ENCODE results near the gene ALDH1L1. TPM values are rescaled to one million over a fixed set of nuclear protein-coding genes. Genes with fewer than 3 reads are reported as not detected.

The ALDH1L1 gene
- total and polyA plus RNA-seq, 5 donors, result 7.5 to 16.3 (median 11.0) TPM

DNA sequence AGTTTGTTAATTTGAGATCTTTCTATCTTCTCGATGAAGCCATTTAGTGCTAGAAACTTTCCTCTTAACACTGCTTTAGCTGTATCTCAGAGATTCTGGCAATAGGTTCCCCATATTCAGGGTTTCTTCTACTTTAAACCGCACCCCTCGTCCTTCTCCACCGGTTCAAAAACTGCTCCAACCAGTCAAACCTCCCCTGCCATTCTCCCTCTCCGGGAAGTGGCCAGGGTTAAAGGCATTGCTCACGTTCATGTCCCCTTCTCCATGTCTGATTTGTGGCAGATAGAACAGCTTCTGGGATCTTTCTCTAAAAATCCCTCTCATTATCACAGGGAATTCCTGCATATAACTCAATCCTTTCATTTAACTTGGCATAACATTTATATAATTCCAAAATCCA is 14.4 kb downstream of the ALDH1L1 start:
- H3K4me1 ChIP-seq (ENCODE audit: control insufficient read depth, insufficient read depth, low read length), result no peaks in the 10 kb centered on the region
- DNase-seq (no peak), ATAC-seq (no peak)
- peaks cover 2% of the 10 kb centered on the region for H3K27me3 ChIP-seq (ENCODE audit: control insufficient read depth, insufficient read depth)
- WGBS, result 73% methylated on average over 6 of the region's 6 CpGs
- H3K27ac ChIP-seq (ENCODE audit: low read length), result no peak overlapping the region
- no peaks in the 10 kb centered on the region for H3K9me3 ChIP-seq (ENCODE audit: control insufficient read depth, low read length)
- intact Hi-C loops (cut with DNase I), result no loop called here
- no peak overlapping the region for H3K4me3 ChIP-seq (ENCODE audit: low read length)

- intact Hi-C loops (cut with DNase I), result no loop called here
- ATAC-seq (no peak), DNase-seq (no peak)
- Histone ChIP-seq H3K27ac (ENCODE audit: low read length) (no peak overlapping the region), H3K9me3 (ENCODE audit: control insufficient read depth, low read length) (no peaks in the 10 kb centered on the region), H3K4me1 (ENCODE audit: control insufficient read depth, insufficient read depth, low read length) (peaks cover 2% of the 10 kb centered on the region), H3K27me3 (ENCODE audit: control insufficient read depth, insufficient read depth) (no peaks in the 10 kb centered on the region), H3K4me3 (ENCODE audit: low read length) (no peak overlapping the region)
- 91% methylated on average over 5 of the region's 5 CpGs for WGBS
Observed at GRCh38 chr3:126161309-126161708, 19.1 kb downstream of the ALDH1L1 start.

GRCh38 chr3:126160243-126161210 is 19.9 kb downstream of the ALDH1L1 start:
- no peaks in the 10 kb centered on the region for H3K9me3 ChIP-seq (ENCODE audit: control insufficient read depth, low read length)
- intact Hi-C loops (cut with DNase I), result no loop called here
- ATAC-seq, result no peak
- H3K4me1 ChIP-seq (ENCODE audit: control insufficient read depth, insufficient read depth, low read length), result peaks cover 2% of the 10 kb centered on the region
- WGBS, result 88% methylated on average over 10 of the region's 10 CpGs
- H3K27me3 ChIP-seq (ENCODE audit: control insufficient read depth, insufficient read depth), result no peaks in the 10 kb centered on the region
- H3K4me3 ChIP-seq (ENCODE audit: low read length), result no peak overlapping the region
- H3K27ac ChIP-seq (ENCODE audit: low read length), result no peak overlapping the region
- DNase-seq, result no peak

GRCh38 chr3:126159476-126159875 is 20.9 kb downstream of the ALDH1L1 start:
- Histone ChIP-seq H3K4me3 (ENCODE audit: low read length) (no peak overlapping the region), H3K27me3 (ENCODE audit: control insufficient read depth, insufficient read depth) (no peaks in the 10 kb centered on the region), H3K4me1 (ENCODE audit: control insufficient read depth, insufficient read depth, low read length) (peaks cover 2% of the 10 kb centered on the region), H3K9me3 (ENCODE audit: control insufficient read depth, low read length) (no peaks in the 10 kb centered on the region), H3K27ac (ENCODE audit: low read length) (no peak overlapping the region)
- no peak for ATAC-seq
- intact Hi-C loops (cut with DNase I), result no loop called here
- DNase-seq, result no peak
- WGBS, result 57% methylated on average over 1 of the region's 1 CpG

GRCh38 chr3:126158912-126159454 is 21.4 kb downstream of the ALDH1L1 start:
- Histone ChIP-seq H3K4me3 (ENCODE audit: low read length) (no peak overlapping the region), H3K9me3 (ENCODE audit: control insufficient read depth, low read length) (no peaks in the 10 kb centered on the region), H3K27me3 (ENCODE audit: control insufficient read depth, insufficient read depth) (no peaks in the 10 kb centered on the region), H3K27ac (ENCODE audit: low read length) (no peak overlapping the region), H3K4me1 (ENCODE audit: control insufficient read depth, insufficient read depth, low read length) (peaks cover 2% of the 10 kb centered on the region)
- 58% methylated on average over 7 of the region's 7 CpGs for WGBS
- ATAC-seq (no peak), DNase-seq (no peak)
- intact Hi-C loops (cut with DNase I), result no loop called here

DNA sequence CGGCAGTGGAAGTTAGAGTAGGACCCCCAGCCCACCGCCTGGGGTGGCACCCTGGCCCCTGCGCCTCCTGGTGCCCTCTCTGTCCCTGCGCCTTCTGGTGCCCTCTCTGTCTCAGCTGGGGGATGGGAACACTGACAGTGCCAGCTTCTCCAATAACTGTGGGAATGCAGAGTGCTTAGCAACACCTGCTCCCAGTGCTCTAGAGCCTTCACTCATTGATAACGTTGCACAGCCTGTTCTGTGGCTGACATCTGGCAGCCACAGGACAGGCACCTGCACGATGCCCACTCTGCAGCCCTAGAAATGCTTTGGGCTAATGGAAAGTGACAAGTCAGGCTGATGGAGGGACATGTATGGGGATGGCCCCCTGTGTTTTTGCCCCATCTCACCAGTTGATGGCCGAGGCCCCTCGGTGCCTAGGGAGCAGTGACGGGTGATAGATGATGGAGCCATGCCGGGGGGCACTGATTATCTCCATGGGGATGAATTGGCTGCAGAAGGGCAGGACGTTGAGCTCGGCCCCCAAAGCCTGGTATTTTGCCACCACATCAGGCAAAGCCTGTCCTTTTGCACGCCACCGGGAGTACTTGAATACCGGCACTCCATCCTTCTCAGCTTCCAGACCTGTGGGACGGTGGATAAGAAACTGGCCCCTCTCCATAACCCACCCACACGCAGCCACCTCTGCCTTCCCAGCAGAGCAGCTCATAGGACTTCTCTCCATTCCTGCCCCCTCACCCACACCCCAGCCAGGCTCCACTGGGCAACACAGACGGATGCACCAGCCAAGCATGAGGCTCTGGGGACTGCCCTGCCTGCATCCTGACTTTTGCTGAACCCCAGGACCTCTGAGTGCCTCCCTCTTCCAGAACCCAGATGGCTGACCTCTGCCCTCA is 22.1 kb downstream of the ALDH1L1 start:
- ATAC-seq (no peak), DNase-seq (no peak)
- no peaks in the 10 kb centered on the region for H3K27me3 ChIP-seq (ENCODE audit: control insufficient read depth, insufficient read depth)
- peaks cover 2% of the 10 kb centered on the region for H3K4me1 ChIP-seq (ENCODE audit: control insufficient read depth, insufficient read depth, low read length)
- no peaks in the 10 kb centered on the region for H3K9me3 ChIP-seq (ENCODE audit: control insufficient read depth, low read length)
- no peak overlapping the region for H3K4me3 ChIP-seq (ENCODE audit: low read length)
- 76% methylated on average over 18 of the region's 18 CpGs for WGBS
- intact Hi-C loops (cut with DNase I), result no loop called here
- H3K27ac ChIP-seq (ENCODE audit: low read length), result no peak overlapping the region

DNA sequence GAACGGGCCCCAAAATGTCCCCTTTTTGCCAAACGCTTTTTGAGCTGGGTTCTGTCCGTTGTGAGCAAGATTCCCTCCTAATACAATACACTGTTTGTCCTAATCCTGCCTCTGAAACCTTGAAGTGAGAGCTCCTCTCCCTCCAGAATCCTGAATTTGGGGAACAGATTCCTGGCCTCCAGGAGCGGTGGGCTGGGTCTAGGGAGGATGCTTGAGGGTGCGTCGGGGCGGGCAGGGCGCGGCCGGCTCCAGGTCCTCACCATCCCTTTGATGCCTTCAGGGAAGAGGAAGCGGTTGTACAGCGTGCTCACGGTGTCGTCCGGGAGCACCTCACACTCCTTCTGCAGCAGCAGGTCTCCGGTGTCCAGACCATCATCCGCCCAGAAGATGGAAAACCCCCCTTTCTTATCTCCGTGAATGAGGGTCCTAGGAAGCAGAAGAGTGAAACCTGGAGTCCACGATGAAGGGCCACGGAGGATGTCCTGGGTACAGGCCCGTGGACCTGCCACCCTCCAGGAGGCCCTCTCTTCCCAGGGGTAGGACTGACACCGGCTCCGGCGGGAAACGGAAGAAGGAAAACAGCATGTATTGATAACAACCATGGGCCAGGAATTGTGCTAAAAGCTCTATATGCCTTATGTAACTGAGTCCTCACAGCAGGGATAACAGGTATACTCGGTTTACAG is 23.2 kb downstream of the ALDH1L1 start:
- no peak for ATAC-seq
- DNase-seq, result no peak
- H3K4me1 ChIP-seq (ENCODE audit: control insufficient read depth, insufficient read depth, low read length), result peaks cover 2% of the 10 kb centered on the region
- WGBS, result 93% methylated on average over 26 of the region's 26 CpGs
- no peaks in the 10 kb centered on the region for H3K27me3 ChIP-seq (ENCODE audit: control insufficient read depth, insufficient read depth)
- no peaks in the 10 kb centered on the region for H3K9me3 ChIP-seq (ENCODE audit: control insufficient read depth, low read length)
- intact Hi-C loops (cut with DNase I), result no loop called here
- no peak overlapping the region for H3K27ac ChIP-seq (ENCODE audit: low read length)
- no peak overlapping the region for H3K4me3 ChIP-seq (ENCODE audit: low read length)

DNA sequence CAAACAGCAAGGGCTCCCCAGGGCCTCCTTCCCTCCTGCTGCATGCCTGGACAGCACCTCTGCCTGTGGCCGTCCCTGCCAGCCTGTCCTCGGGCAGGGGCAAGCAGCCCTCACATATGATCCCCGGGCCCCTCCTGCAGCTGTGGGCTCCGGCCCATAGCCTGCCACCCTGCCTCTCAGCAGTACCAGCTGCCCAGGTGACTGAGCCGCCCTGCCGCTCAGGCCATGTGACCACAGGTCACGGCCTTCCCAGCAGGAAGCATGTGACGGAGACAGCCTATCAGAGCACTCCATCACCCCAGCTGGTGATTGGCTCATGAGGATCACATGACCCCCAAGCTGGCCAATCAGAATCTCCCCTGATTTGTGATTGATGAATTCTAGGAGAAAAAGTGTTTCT is 23.9 kb downstream of the ALDH1L1 start:
- no peak for DNase-seq
- WGBS, result 80% methylated on average over 8 of the region's 8 CpGs
- ATAC-seq, result no peak
- no peaks in the 10 kb centered on the region for H3K9me3 ChIP-seq (ENCODE audit: control insufficient read depth, low read length)
- no peak overlapping the region for H3K27ac ChIP-seq (ENCODE audit: low read length)
- intact Hi-C loops (cut with DNase I), result no loop called here
- peaks cover 2% of the 10 kb centered on the region for H3K4me1 ChIP-seq (ENCODE audit: control insufficient read depth, insufficient read depth, low read length)
- H3K27me3 ChIP-seq (ENCODE audit: control insufficient read depth, insufficient read depth), result no peaks in the 10 kb centered on the region
- no peak overlapping the region for H3K4me3 ChIP-seq (ENCODE audit: low read length)

GRCh38 chr3:126155819-126156218 is 24.6 kb downstream of the ALDH1L1 start:
- Histone ChIP-seq H3K4me3 (ENCODE audit: low read length) (no peak overlapping the region), H3K9me3 (ENCODE audit: control insufficient read depth, low read length) (no peaks in the 10 kb centered on the region), H3K4me1 (ENCODE audit: control insufficient read depth, insufficient read depth, low read length) (peaks cover 2% of the 10 kb centered on the region), H3K27ac (ENCODE audit: low read length) (no peak overlapping the region), H3K27me3 (ENCODE audit: control insufficient read depth, insufficient read depth) (no peaks in the 10 kb centered on the region)
- ATAC-seq, result no peak
- DNase-seq, result no peak
- 51% methylated on average over 6 of the region's 6 CpGs for WGBS
- intact Hi-C loops (cut with DNase I), result no loop called here

DNA sequence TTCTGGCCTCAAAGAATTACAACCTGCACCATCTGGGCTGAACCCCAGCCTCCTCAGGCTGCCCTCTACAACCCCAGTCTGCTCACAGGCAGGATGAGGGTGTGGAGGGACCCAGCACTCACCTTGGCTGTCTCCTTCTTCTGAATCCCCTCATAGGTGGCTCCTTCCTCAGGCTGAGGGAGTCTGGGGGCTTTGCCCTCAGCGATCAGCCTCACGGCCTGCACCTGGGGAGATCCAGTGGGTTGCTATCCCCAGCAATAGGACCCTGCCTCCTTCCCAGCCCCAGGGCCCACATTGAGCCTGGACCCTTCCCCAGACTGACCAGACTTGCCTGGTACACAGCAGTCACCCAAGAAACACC is 25.1 kb downstream of the ALDH1L1 start:
- H3K4me1 ChIP-seq (ENCODE audit: control insufficient read depth, insufficient read depth, low read length), result peaks cover 2% of the 10 kb centered on the region

More for the DNA sequence above, 25.1 kb downstream of the ALDH1L1 start:
- 84% methylated on average over 2 of the region's 2 CpGs for WGBS
- no peaks in the 10 kb centered on the region for H3K27me3 ChIP-seq (ENCODE audit: control insufficient read depth, insufficient read depth)
- intact Hi-C loops (cut with DNase I), result no loop called here
- H3K4me3 ChIP-seq (ENCODE audit: low read length), result no peak overlapping the region
- no peak for DNase-seq
- no peak overlapping the region for H3K27ac ChIP-seq (ENCODE audit: low read length)
- H3K9me3 ChIP-seq (ENCODE audit: control insufficient read depth, low read length), result no peaks in the 10 kb centered on the region
- ATAC-seq, result no peak
